GM12878 (cell line): Measurements from ENCODE around the gene NUBPL. TPM values are rescaled to one million over a fixed set of nuclear protein-coding genes. Genes with fewer than 3 reads are reported as not detected.

ENCODE experiments used
- BCLAF1 ChIP-seq: fragments of 450-650 bp; IDR thresholded peaks from 2 replicates; pipeline ENCODE4 v1.6.1; 2017; ENCODE audit warnings: antibody characterized with exemption, mild to moderate bottlenecking, moderate library complexity
- CEBPZ ChIP-seq: fragments of 150-350 bp; IDR thresholded peaks from 2 replicates; pipeline ENCODE4 v1.6.1; 2016; ENCODE audit warnings: low read depth, low read length
- SPI1 ChIP-seq: IDR thresholded peaks from 2 replicates; pipeline ENCODE4 v1.6.1; 2011; ENCODE audit warnings: low read depth, mild to moderate bottlenecking, low read length, moderate library complexity, borderline replicate concordance; ENCODE audit not compliant: insufficient read depth
- TBL1XR1 ChIP-seq: IDR thresholded peaks from 2 replicates; pipeline ENCODE4 v1.6.1; 2012; ENCODE audit warnings: low read depth, low read length, improper control_type of control experiment
- ZNF217 ChIP-seq: fragments of 450-650 bp; IDR thresholded peaks from 2 replicates; pipeline ENCODE4 v1.6.1; 2017; ENCODE audit warnings: antibody characterized with exemption, mild to moderate bottlenecking
- polyA plus RNA-seq, 11 experiments: library from polyadenylated mRNA; depleted of rRNA in 4 of 11; unstranded in 6 of 11; stranded (reverse) in 5 of 11; fragments of >200 nt; fragmentation: Nextera tagmentation in 4 of 11; fragmentation: Illumina TruSeq in 1 of 11; extraction: Ambion mirVana in 4 of 11; extraction: Trizol in 1 of 11; gene quantifications; 1 replicate in 1 of 11; 2 replicates in 10 of 11; pipeline versions ENCODE4 v1.2.1 to v1.2.3, GENCODE V29; 2011 to 2016; ENCODE audit warnings: inconsistent platforms in 2 of 11, missing spikeins in 2 of 11, low read depth in 1 of 11
- total RNA-seq, 4 experiments: library from RNA; depleted of rRNA in 3 of 4; stranded (reverse); fragments of >200 nt in 3 of 4; fragmentation: Illumina TruSeq in 1 of 4; extraction: Trizol in 1 of 4; gene quantifications; 2 replicates each; pipeline versions ENCODE4 v1.2.1 to v1.2.3, GENCODE V29; 2013 to 2021

The NUBPL gene
- total and polyA plus RNA-seq, 10 of the 15 experiments (the other 5 are each of a cell fraction or from before 2014, with no cell fraction given) = 3.4 to 11.6 (median 8.1) TPM

- TF ChIP-seq CEBPZ (no peak), BCLAF1 (no peak), SPI1 (peak; percentile 25; the same call in 1 of the 2 replicates), ZNF217 (no peak), TBL1XR1 (no peak)
Measured at GRCh38 chr14:31752867-31753661, 191.9 kb downstream of the NUBPL start (continued).
